ENCODE data around the gene ODAD2. TPM values are rescaled to one million over a fixed set of nuclear protein-coding genes. Genes with fewer than 3 reads are reported as not detected.
A peak's percentile ranks its signal among the peaks of the same experiment; 100 is the strongest.

Gene ODAD2, protein sequence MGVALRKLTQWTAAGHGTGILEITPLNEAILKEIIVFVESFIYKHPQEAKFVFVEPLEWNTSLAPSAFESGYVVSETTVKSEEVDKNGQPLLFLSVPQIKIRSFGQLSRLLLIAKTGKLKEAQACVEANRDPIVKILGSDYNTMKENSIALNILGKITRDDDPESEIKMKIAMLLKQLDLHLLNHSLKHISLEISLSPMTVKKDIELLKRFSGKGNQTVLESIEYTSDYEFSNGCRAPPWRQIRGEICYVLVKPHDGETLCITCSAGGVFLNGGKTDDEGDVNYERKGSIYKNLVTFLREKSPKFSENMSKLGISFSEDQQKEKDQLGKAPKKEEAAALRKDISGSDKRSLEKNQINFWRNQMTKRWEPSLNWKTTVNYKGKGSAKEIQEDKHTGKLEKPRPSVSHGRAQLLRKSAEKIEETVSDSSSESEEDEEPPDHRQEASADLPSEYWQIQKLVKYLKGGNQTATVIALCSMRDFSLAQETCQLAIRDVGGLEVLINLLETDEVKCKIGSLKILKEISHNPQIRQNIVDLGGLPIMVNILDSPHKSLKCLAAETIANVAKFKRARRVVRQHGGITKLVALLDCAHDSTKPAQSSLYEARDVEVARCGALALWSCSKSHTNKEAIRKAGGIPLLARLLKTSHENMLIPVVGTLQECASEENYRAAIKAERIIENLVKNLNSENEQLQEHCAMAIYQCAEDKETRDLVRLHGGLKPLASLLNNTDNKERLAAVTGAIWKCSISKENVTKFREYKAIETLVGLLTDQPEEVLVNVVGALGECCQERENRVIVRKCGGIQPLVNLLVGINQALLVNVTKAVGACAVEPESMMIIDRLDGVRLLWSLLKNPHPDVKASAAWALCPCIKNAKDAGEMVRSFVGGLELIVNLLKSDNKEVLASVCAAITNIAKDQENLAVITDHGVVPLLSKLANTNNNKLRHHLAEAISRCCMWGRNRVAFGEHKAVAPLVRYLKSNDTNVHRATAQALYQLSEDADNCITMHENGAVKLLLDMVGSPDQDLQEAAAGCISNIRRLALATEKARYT
- total RNA-seq: under 1 TPM in 2 of 4 donors, not detected in 2; 0.14 to 0.48 TPM

DNA sequence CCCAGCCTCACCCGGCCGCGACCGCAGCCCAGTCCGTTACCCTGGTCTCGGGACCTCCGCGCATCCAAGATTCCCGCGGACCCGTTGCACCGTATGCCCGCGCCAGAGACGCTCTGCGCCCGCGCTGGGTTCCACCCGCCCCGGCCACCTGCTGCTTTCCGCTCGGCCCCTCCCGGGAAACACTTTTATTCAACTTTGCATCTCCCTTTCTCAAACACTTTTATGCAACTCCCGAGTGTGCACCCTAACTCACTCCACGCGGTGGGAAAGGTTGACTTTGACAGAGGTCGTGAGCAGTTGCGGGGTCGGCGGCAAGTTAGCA lies at the start of gene ODAD2:
TSS of gene ODAD2 (minus strand) at position 126 of the 322 bp plus-strand sequence. CDS start 3,937 bp downstream, outside the sequence.
- TF ChIP-seq POLR2A (IDR thresholded peaks at IDR 0.05) (no peak), EP300 (IDR thresholded peaks at IDR 0.05; ENCODE audit: low read depth) (no peak), POLR2AphosphoS5 (IDR thresholded peaks at IDR 0.05) (no peak), CTCF (IDR thresholded peaks at IDR 0.05) (no peak)
- H3K27me3 ChIP-seq: peaks cover 43% of the 10 kb centered on the region
- 8 to 33% methylated on average over 6 to 23 of the region's 30 CpGs for WGBS, 2 donors (ENCODE audit: low coverage in 1 of 2)
- no peaks in the 10 kb centered on the region for H3K36me3 ChIP-seq
- no peak for DNase-seq
- in situ Hi-C loops (cut with MboI; ENCODE audit: low pct_ligation_motif_present in 1 of 4, low pct_unique_long_range_greater_than_20kb in 1 of 4, low sequenced_read_pairs in 3 of 4) (no loop called here), intact Hi-C loops (cut with DNase I; ENCODE audit: low total_unique reads) (no loop called here)
- H3K27ac ChIP-seq: peak within 1 kb of the TSS; percentile 22 to 69 (median 52)
- H3K4me1 ChIP-seq: peaks cover 0 to 10% (median 7%) of the 10 kb centered on the region in 4 donors
- peak within 1 kb of the TSS; percentile 46 to 72 (median 58) for H3K4me3 ChIP-seq
- H3K9me3 ChIP-seq: no peaks in the 10 kb centered on the region

GRCh38 chr10:28047061-28047460 lies 48.2 kb upstream of the ODAD2 start:
- Histone ChIP-seq H3K4me1 (no peaks in the 10 kb centered on the region), H3K9me3 (no peaks in the 10 kb centered on the region), H3K36me3 (no peaks in the 10 kb centered on the region), H3K4me3 (no peak overlapping the region), H3K27me3 (no peaks in the 10 kb centered on the region), H3K27ac (no peak overlapping the region)
- 52 to 72% methylated on average over 4 of the region's 4 CpGs for WGBS, 2 donors (ENCODE audit: low coverage in 1 of 2)
- no peak for DNase-seq
- TF ChIP-seq POLR2AphosphoS5 (IDR thresholded peaks at IDR 0.05) (no peak), POLR2A (IDR thresholded peaks at IDR 0.05) (no peak), EP300 (IDR thresholded peaks at IDR 0.05; ENCODE audit: low read depth) (no peak), CTCF (IDR thresholded peaks at IDR 0.05) (no peak)
- in situ Hi-C loops (cut with MboI; ENCODE audit: low pct_ligation_motif_present in 1 of 4, low pct_unique_long_range_greater_than_20kb in 1 of 4, low sequenced_read_pairs in 3 of 4) (no loop called here), intact Hi-C loops (cut with DNase I; ENCODE audit: low total_unique reads) (no loop called here)

GRCh38 chr10:28046579-28046978 lies 47.7 kb upstream of the ODAD2 start:
- H3K27me3 ChIP-seq: no peaks in the 10 kb centered on the region
- no peak overlapping the region for H3K4me3 ChIP-seq
- DNase-seq: no peak
- in situ Hi-C loops (cut with MboI; ENCODE audit: low pct_ligation_motif_present in 1 of 4, low pct_unique_long_range_greater_than_20kb in 1 of 4, low sequenced_read_pairs in 3 of 4): no loop called here
- no peak for TF ChIP-seq POLR2AphosphoS5 (IDR thresholded peaks at IDR 0.05)
- TF ChIP-seq EP300 (IDR thresholded peaks at IDR 0.05; ENCODE audit: low read depth): no peak
- TF ChIP-seq CTCF (IDR thresholded peaks at IDR 0.05): no peak
- no peak for TF ChIP-seq POLR2A (IDR thresholded peaks at IDR 0.05)
- WGBS, 2 donors (ENCODE audit: low coverage in 1 of 2): 47 to 52% methylated on average over 3 of the region's 3 CpGs
- H3K36me3 ChIP-seq: no peaks in the 10 kb centered on the region
- H3K9me3 ChIP-seq: no peaks in the 10 kb centered on the region
- no peak overlapping the region for H3K27ac ChIP-seq
- intact Hi-C loops (cut with DNase I; ENCODE audit: low total_unique reads): no loop called here
- H3K4me1 ChIP-seq: no peaks in the 10 kb centered on the region

GRCh38 chr10:28043941-28044340 lies 45.1 kb upstream of the ODAD2 start:
- intact Hi-C loops (cut with DNase I; ENCODE audit: low total_unique reads): no loop called here
- H3K36me3 ChIP-seq: no peaks in the 10 kb centered on the region
- no peak overlapping the region for H3K27ac ChIP-seq
- peaks cover 3% of the 10 kb centered on the region for H3K27me3 ChIP-seq
- no peak overlapping the region for H3K4me3 ChIP-seq
- DNase-seq: no peak
- in situ Hi-C loops (cut with MboI; ENCODE audit: low pct_ligation_motif_present in 1 of 4, low pct_unique_long_range_greater_than_20kb in 1 of 4, low sequenced_read_pairs in 3 of 4): no loop called here
- 64 to 67% methylated on average over 1 of the region's 1 CpG for WGBS, 2 donors (ENCODE audit: low coverage in 1 of 2)
- no peaks in the 10 kb centered on the region for H3K4me1 ChIP-seq
- H3K9me3 ChIP-seq: no peaks in the 10 kb centered on the region
- TF ChIP-seq CTCF (IDR thresholded peaks at IDR 0.05): no peak
- TF ChIP-seq EP300 (IDR thresholded peaks at IDR 0.05; ENCODE audit: low read depth): no peak
- no peak for TF ChIP-seq POLR2A (IDR thresholded peaks at IDR 0.05)
- TF ChIP-seq POLR2AphosphoS5 (IDR thresholded peaks at IDR 0.05): no peak

Measured in transverse colon (tissue), 4 donors.